C4-2B (cell line): ENCODE measurements around the gene SIAH3.

Experiments used
- H3K27ac ChIP-seq: fragments of 450-650 bp; 2 replicates; pipeline ENCODE4 v1.5.1; 2017
- ZFX ChIP-seq: fragments of 450-650 bp; IDR thresholded peaks from 2 replicates; pipeline ENCODE4 v1.6.1; 2017
- TF ChIP-seq, protein P1 (sequence below): fragments of 450-650 bp; conservative IDR thresholded peaks from 2 replicates; pipeline ENCODE4 v1.5.1; 2017; ENCODE audit warnings: mild to moderate bottlenecking

Gene SIAH3

DNA sequence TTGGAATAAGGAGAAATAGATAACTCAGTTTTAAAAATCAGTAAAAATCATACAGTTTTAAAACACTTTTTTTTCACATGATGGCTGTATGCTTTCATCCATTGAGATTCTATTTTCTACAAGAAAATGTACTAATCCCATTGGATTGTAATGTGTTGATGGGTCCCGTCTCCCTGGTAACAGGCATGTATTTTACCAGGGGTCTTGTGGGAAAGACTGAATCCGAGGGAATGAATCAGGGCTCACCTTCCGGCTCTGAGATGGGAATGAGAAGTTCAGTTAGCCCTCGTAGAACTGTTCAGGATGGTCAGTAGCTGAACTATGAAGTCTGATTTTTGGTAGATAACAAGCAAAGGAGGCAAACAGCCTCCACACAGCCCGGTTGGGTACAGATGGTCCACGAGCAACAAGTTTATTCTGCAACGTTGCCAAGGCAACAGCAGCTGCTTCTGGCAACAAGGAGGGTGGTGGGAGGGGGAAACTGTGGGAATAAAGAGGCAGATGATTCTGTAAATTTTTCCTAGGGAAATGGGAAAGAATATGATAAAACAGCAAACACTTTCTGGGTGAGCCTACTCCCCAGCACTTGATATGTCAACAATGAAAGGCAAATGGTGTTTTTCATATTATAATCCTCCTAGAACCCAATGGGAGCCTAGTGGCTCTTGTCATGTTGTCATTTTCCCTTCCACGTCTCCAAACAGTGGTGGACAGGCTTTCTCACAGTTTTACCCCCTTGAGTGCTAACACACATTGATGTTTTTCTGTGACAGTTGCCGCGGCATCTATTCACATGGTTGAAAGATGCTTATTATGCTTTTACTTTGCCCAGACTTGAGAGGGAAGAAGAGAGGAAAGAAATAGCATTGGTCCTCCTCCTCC lies 12.4 kb upstream of the SIAH3 start:
- no peak overlapping the region for H3K27ac ChIP-seq
- TF ChIP-seq ZFX: no peak

DNA sequence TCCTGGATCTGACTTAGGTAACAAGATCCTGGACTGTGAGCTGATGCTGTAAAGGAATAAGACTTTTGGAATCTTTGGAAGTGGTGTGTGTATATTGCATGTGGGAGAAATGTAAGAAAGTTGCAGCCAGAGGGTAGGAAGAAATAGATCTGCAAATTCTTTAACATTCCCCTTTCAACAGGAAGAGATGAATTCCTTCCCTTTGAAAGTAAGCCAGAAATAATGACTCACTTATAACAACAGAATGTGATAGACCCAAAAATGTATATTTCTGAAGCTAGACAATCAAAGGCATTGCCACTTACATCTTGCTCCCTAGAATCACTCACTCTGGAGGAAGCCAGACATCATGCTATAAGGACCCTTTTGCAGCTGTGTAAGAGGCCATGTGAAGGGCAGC lies 9.8 kb upstream of the SIAH3 start:
- TF ChIP-seq, protein P1, sequence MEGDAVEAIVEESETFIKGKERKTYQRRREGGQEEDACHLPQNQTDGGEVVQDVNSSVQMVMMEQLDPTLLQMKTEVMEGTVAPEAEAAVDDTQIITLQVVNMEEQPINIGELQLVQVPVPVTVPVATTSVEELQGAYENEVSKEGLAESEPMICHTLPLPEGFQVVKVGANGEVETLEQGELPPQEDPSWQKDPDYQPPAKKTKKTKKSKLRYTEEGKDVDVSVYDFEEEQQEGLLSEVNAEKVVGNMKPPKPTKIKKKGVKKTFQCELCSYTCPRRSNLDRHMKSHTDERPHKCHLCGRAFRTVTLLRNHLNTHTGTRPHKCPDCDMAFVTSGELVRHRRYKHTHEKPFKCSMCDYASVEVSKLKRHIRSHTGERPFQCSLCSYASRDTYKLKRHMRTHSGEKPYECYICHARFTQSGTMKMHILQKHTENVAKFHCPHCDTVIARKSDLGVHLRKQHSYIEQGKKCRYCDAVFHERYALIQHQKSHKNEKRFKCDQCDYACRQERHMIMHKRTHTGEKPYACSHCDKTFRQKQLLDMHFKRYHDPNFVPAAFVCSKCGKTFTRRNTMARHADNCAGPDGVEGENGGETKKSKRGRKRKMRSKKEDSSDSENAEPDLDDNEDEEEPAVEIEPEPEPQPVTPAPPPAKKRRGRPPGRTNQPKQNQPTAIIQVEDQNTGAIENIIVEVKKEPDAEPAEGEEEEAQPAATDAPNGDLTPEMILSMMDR: no peak
- TF ChIP-seq ZFX: no peak
- H3K27ac ChIP-seq: no peak overlapping the region

DNA sequence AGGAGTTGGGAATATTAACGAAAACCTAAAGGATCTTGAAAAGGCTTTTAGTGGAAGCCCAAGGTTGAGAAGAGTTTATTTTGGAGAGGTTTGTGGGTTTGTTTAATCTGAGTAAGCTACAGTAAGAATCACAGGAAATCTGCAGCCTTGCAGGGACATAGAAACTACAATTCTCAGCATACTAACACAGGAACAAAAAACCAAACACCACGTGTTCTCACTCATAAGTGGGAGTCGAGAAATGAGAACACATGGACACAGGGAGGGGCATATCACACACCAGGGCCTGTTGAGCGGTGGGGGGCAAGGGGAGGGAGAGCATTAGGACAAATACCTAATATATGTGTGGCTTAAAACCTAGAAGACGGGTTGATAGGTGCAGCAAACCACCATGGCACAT lies 8.7 kb upstream of the SIAH3 start:
- TF ChIP-seq ZFX: no peak
- TF ChIP-seq, protein P1: no peak
- H3K27ac ChIP-seq: no peak overlapping the region

DNA sequence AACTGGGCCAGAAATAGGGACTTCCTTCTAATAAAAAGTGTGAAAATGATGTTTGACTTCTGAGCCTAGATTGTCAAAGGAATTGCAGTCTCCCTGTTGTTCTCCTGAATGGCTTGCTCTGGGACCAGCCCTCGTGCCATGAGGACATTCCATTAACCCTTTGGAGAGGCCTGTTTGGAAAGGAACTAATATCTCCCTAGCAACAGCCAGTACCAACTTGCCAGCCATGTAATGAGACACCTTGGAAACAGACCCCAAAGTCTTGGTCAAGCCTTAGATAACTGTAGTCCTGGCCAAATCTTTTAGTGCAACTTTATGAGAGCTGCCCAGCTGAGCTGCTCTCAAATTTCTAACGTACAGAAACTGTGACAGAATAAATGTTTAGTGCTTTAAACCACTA lies 8.2 kb upstream of the SIAH3 start:
- no peak for TF ChIP-seq ZFX
- TF ChIP-seq, protein P1: no peak
- no peak overlapping the region for H3K27ac ChIP-seq

DNA sequence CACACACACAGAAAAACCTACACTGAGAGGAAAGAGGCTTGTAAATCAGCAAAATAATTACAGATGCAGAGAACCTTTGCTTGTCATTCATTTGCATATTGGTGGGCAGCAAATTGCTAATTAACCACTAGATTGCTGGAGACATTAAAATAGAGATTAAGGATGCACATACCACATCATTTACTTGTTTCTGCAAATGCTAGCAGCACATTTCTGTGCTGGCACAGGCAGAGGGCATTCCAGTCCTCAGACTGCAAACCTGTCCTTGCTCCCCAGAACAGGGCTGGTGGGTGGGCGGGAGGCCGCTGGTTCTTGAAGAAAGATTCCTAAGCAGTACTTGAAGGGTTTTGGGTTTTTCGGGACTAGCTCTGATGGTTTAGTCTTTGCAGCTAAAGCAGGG lies 941 bp upstream of the SIAH3 start:
- no peak for TF ChIP-seq ZFX
- TF ChIP-seq, protein P1: no peak
- no peak overlapping the region for H3K27ac ChIP-seq

DNA sequence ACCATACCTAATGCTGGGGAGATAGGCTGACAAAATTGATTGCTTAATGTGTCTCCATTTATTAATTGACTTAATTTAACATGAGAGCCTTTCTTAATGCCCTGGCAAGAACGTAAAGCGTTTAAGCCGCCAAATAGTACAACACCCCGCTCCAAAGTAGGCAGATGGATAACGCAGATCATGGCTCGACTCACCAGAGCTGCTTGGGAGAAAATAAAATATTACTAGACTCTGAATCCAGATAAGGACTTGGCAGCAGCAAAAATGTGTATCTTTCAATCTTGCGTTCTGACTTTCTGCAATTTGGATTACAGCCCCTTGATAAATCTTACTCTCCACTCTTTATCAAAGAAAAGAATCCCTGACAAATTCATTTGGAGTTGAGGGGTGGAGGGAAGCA lies 403 bp upstream of the SIAH3 start:
- H3K27ac ChIP-seq: no peak overlapping the region
- TF ChIP-seq, protein P1: no peak
- TF ChIP-seq ZFX: no peak

DNA sequence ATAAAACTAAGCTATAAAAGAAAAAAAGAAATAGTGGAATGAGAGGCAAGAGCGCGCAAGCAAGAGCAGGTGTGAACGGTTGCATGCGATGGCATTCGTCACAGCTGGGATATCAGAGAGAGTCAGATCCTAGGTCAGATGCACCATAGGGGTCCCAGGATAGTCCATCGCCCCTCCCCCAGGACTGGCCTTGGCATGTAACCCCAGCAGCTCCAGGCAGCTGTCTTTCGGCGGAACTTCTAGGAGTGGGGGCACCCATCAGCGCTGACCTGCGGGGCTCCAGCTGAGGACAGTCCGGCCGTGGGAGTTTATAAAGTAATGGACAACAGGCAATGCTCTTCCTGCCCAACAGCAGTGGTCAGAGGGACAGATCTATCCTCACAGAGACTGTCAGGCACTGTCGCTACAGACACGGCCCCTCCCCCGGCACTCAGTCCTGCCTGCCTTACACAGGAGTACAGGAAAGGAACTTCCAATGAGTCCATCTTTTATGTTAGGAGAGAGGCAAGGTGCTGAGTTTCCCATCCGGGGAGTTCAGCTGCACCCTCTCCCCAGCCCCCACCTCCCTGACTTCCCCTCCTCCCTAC lies 1.4 kb downstream of the SIAH3 start:
- TF ChIP-seq, protein P1: no peak
- TF ChIP-seq ZFX: no peak

DNA sequence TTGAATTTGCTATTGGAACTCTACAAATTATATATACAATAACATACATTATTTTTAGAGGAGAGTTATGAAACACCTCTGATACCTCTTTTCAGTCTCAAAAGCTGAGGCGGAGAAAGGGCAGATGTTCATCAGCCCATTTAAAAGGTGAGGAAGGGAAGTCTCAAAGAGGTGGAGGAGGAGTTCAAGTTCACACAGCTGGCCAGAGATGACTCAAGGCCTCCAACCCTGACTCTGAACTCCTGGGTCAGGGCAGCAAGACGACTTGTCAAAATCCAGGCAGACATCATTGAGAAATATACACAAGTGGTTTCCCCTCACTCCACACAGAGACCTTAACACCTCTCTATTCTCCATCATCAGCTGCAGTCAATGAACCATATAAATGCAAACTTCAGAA lies 2.1 kb downstream of the SIAH3 start:
- no peak for TF ChIP-seq ZFX
- TF ChIP-seq, protein P1: no peak
- H3K27ac ChIP-seq: no peak overlapping the region

More for the DNA sequence above, 1.4 kb downstream of the SIAH3 start:
- H3K27ac ChIP-seq: no peak overlapping the region
